Prostate gland (tissue), 2 donors: ENCODE results near the gene CSHL1.

Source experiments
- POLR2A ChIP-seq: fragments of 450-650 bp; IDR thresholded peaks from one replicate; pipeline ENCODE4 v1.6.1; 2016; ENCODE audit warnings: antibody characterized with exemption, mild to moderate bottlenecking
- TF ChIP-seq, protein P1 (sequence below), 4 experiments: fragments of 200-600 bp in 2 of 4; fragments of 450-650 bp in 2 of 4; sonication (generic) in 2 of 4; IDR thresholded peaks; 1 replicate in 3 of 4; 2 replicates in 1 of 4; pipeline ENCODE4 v1.5.1; 2016 to 2019; ENCODE audit warnings: antibody characterized with exemption in 4 of 4, mild to moderate bottlenecking in 2 of 4, moderate library complexity in 2 of 4

GRCh38 chr17:63931981-63932561 lies 21.0 kb upstream of the CSHL1 start, which contains the start of gene CD79B:
- no peak for TF ChIP-seq POLR2A
- TF ChIP-seq, protein P1, sequence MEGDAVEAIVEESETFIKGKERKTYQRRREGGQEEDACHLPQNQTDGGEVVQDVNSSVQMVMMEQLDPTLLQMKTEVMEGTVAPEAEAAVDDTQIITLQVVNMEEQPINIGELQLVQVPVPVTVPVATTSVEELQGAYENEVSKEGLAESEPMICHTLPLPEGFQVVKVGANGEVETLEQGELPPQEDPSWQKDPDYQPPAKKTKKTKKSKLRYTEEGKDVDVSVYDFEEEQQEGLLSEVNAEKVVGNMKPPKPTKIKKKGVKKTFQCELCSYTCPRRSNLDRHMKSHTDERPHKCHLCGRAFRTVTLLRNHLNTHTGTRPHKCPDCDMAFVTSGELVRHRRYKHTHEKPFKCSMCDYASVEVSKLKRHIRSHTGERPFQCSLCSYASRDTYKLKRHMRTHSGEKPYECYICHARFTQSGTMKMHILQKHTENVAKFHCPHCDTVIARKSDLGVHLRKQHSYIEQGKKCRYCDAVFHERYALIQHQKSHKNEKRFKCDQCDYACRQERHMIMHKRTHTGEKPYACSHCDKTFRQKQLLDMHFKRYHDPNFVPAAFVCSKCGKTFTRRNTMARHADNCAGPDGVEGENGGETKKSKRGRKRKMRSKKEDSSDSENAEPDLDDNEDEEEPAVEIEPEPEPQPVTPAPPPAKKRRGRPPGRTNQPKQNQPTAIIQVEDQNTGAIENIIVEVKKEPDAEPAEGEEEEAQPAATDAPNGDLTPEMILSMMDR (IDR thresholded peaks at IDR 0.05), result no peak
